IPS DF 4.7 (cell line): Measurements from ENCODE around the gene BZW2.
A peak's percentile ranks its signal among the peaks of the same experiment; 100 is the strongest.

Source experiments
- DNase-seq: peaks from one replicate; pipeline ENCODE4 v3.0.0-alpha.2; 2013; ENCODE audit warnings: low spot score; ENCODE audit errors: extremely low read depth

BZW2 gene

DNA sequence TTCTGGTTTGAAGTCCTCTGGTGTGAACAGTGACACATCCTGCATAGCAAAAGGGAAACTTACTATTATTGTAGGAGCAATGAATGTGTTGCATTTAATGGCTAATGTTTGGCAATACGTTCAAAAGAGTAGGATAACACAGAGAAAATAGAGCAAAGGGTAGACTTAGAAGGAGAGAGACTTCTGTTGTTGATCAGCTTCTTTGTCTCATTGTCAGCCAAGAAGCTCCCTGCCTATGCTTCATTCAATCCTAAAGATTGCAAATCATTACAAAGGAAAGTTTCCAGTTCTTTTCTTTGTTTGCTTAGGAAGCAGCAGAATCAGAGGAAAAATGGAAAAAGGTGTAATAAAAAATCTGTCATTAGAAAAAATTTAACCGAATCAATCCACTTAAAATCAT is 99.7 kb downstream of the BZW2 start:
- no peak for DNase-seq

DNA sequence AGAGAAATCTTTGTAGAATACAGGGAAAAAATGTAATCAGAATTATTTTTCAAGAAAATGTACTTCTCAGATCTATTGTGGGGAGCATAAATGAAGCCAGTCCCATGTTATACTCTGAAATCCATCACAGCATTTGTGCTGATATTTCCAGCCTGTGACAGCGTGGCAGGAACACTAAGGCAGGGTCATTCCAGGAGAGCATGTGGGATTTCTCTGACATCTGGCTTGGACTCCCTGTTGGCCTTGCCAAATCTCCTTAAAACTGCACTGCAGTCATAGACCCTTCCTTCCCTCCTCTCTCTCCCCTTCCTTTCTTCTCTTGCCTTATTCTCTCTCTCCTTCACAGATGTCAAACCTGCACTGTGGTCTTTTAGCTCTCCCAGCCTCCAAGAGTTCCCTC is 101.1 kb downstream of the BZW2 start:
- no peak for DNase-seq

DNA sequence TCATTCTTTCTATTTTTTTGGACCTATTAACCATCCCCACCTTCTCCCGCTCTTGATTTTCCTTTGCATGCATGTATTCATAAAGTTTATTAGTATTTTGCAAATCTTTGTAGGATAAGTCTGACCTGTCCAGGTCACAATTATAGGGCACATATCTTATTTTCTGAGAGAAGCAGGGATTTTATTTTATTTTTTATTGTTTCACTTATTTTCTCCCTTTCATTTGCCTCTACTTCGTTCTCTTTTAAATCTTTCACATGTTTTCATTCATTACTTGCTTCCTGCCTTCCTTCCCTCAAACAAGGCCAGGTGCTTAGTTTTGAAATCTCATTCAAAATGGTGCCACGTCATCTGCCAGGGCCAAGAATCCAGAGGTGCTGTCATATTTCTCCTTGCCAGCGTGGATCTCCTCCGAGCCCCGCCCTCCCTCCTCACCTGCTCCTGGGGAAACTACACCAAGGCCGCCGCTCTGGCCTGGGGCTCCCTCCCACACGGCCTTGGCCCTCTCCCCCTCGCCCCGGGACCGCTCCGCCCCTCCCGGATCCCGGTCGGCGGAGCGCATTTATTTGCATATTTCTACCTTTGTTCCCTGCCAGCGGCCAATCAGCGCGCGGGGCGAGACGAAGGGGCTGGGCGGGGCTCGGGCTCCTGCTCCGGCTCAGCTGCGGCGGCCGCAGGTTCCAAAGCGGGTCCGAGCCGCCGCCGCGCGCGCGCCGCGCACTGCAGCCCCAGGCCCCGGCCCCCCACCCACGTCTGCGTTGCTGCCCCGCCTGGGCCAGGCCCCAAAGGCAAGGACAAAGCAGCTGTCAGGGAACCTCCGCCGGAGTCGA is 107.3 kb downstream of the BZW2 start, which contains the start of gene TSPAN13:
Gene TSPAN13 (plus strand): TSS at position 654 of the 830 bp plus-strand sequence. CDS start 213 bp downstream, outside the sequence.
- DNase-seq: peak; percentile 58

DNA sequence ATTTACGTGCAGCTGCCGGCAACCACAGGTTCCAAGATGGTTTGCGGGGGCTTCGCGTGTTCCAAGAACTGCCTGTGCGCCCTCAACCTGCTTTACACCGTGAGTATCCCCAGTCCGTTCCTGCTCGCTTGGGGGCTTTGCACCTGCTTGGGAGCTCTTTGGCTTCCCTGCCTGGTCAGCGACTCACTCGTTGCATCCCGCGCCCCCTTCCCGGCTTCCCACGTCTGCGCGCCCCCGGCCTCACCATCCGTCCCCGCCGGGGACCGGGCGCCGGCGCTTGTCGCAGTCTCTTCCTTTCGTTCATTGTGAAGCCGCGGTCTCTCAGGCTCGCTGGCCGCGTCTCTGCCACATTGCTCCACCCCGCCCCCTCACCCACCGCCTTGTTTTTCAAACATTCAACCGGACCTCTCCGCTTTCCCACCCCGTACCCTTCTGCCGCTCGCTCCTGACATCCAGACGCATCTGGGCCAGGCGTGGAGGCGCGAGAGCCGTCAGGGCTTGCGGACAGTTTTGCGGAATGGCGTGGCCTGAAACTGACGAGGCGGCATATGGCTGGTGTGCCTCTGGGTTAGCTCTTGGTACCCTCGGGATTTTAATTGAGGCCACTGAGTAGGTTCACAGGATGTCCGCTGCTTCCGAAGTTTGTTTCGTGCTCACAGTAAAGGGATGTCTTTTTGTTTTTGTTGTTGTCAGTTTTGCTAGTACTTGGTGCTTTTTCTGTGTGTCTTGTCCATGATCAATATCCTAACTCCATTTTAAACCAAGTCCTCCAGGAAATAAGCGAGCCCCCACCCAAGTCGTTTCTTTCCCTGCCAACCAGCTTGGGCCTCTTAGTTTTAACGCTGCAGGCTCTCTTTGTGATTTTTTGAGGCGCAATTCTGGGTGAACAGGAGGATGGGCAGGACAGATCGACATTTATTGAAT is 108.2 kb downstream of the BZW2 start:
- no peak for DNase-seq

DNA sequence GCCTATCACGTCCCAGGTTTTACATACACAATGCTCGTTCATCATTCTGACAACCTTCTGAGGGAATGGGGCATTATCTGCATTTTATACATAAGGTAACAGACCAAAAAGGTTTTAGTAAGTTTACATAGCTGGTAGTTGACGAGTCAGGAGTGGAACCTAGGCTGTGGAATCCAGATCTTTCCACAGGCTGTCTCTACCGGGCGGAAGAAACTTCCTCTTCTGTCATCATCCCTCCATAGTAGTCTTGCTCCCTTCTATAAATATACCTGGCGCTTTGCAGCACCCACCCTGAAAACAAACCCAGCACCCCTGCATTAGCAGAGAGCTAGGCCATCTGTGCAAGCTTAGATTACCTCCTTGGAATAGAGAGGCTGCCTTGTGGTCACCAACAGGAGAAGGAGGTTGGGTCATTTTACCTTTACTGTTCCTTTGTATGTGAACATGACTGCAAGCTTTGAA is 108.9 kb downstream of the BZW2 start:
- no peak for DNase-seq

DNA sequence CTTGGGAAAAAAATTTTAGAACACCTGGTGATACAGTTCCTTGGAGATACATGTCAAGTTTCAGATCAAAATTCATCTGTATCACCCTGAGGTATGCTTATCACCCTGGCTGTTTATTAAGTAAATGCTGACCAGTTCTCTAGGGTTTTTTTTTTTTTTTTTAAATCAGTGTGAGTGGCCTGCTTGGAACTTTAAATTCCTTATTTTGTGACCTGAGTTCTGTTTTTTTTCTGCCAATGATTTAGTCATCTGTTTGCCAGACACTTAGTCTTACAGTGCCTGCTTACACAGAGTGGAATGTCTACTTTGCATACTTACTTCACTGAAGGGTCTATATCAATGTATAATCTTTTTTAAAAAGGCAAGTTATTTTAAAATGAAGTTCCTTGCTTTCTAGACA is 109.4 kb downstream of the BZW2 start:
- no peak for DNase-seq
